T-helper 1 cell treated with Interleukin-12 subunit alpha and Interleukin-12 subunit beta and Interleukin-4 antibody, amounts not matched to agents 30 μg/mL and 1 μg/mL, for 36 hours (primary cell): Measurements from ENCODE around the gene GDF7.

Experiments
- H3K27ac Mint-ChIP-seq: one replicate; pipeline ENCODE4 v1.8.0; 2021; ENCODE audit warnings: mild to moderate bottlenecking, mixed read lengths
- H3K27me3 Mint-ChIP-seq: one replicate; pipeline ENCODE4 v1.8.0; 2021; ENCODE audit warnings: low read depth, mixed read lengths
- H3K36me3 Mint-ChIP-seq: one replicate; pipeline ENCODE4 v1.8.0; 2021; ENCODE audit warnings: low read depth, mixed read lengths
- H3K4me1 Mint-ChIP-seq: one replicate; pipeline ENCODE4 v1.8.0; 2021; ENCODE audit warnings: low read depth, mixed read lengths
- H3K4me3 Mint-ChIP-seq: one replicate; pipeline ENCODE4 v1.8.0; 2021; ENCODE audit warnings: mild to moderate bottlenecking, moderate library complexity, mixed read lengths
- H3K9me3 Mint-ChIP-seq: one replicate; pipeline ENCODE4 v1.8.0; 2021; ENCODE audit warnings: mixed read lengths

The GDF7 gene

GRCh38 chr2:20635113-20635510 lies 31.8 kb upstream of the GDF7 start:
- Mint-ChIP-seq H3K27me3 (no peaks in the 10 kb centered on the region), H3K9me3 (no peaks in the 10 kb centered on the region), H3K27ac (no peak overlapping the region), H3K36me3 (peaks cover 3% of the 10 kb centered on the region), H3K4me3 (no peak overlapping the region), H3K4me1 (no peaks in the 10 kb centered on the region)

- H3K36me3 Mint-ChIP-seq, result peaks cover 3% of the 10 kb centered on the region
- no peaks in the 10 kb centered on the region for H3K4me1 Mint-ChIP-seq
- H3K27ac Mint-ChIP-seq, result no peak overlapping the region
- H3K27me3 Mint-ChIP-seq, result no peaks in the 10 kb centered on the region
- H3K9me3 Mint-ChIP-seq, result no peaks in the 10 kb centered on the region
- H3K4me3 Mint-ChIP-seq, result no peak overlapping the region
Measured at GRCh38 chr2:20635675-20636584, 31.0 kb upstream of the GDF7 start.

GRCh38 chr2:20637147-20637546 lies 29.8 kb upstream of the GDF7 start:
- H3K4me3 Mint-ChIP-seq, result no peak overlapping the region
- peaks cover 3% of the 10 kb centered on the region for H3K36me3 Mint-ChIP-seq
- H3K27me3 Mint-ChIP-seq, result no peaks in the 10 kb centered on the region
- H3K27ac Mint-ChIP-seq, result no peak overlapping the region
- no peaks in the 10 kb centered on the region for H3K9me3 Mint-ChIP-seq
- no peaks in the 10 kb centered on the region for H3K4me1 Mint-ChIP-seq

GRCh38 chr2:20638014-20638413 lies 28.9 kb upstream of the GDF7 start:
- no peak overlapping the region for H3K27ac Mint-ChIP-seq
- H3K9me3 Mint-ChIP-seq, result no peaks in the 10 kb centered on the region
- no peak overlapping the region for H3K4me3 Mint-ChIP-seq
- H3K27me3 Mint-ChIP-seq, result no peaks in the 10 kb centered on the region
- H3K36me3 Mint-ChIP-seq, result peaks cover 3% of the 10 kb centered on the region
- no peaks in the 10 kb centered on the region for H3K4me1 Mint-ChIP-seq

GRCh38 chr2:20638646-20639430 lies 28.1 kb upstream of the GDF7 start:
- Mint-ChIP-seq H3K27me3 (no peaks in the 10 kb centered on the region), H3K4me1 (no peaks in the 10 kb centered on the region)

GRCh38 chr2:20640411-20641122 lies 26.4 kb upstream of the GDF7 start:
- Mint-ChIP-seq H3K27ac (no peak overlapping the region), H3K4me3 (no peak overlapping the region), H3K4me1 (no peaks in the 10 kb centered on the region), H3K27me3 (no peaks in the 10 kb centered on the region), H3K36me3 (peaks cover 3% of the 10 kb centered on the region), H3K9me3 (no peaks in the 10 kb centered on the region)

More at GRCh38 chr2:20638646-20639430, 28.1 kb upstream of the GDF7 start:
- Mint-ChIP-seq H3K4me3 (no peak overlapping the region), H3K9me3 (no peaks in the 10 kb centered on the region), H3K36me3 (peaks cover 3% of the 10 kb centered on the region), H3K27ac (no peak overlapping the region)

GRCh38 chr2:20641123-20641985 lies 25.6 kb upstream of the GDF7 start:
- H3K4me3 Mint-ChIP-seq, result no peak overlapping the region
- H3K4me1 Mint-ChIP-seq, result no peaks in the 10 kb centered on the region
- H3K27ac Mint-ChIP-seq, result no peak overlapping the region
- H3K27me3 Mint-ChIP-seq, result no peaks in the 10 kb centered on the region
- no peaks in the 10 kb centered on the region for H3K9me3 Mint-ChIP-seq
- H3K36me3 Mint-ChIP-seq, result peaks cover 3% of the 10 kb centered on the region

- Mint-ChIP-seq H3K27me3 (no peaks in the 10 kb centered on the region), H3K9me3 (no peaks in the 10 kb centered on the region), H3K4me3 (no peak overlapping the region), H3K4me1 (no peaks in the 10 kb centered on the region), H3K27ac (no peak overlapping the region), H3K36me3 (peaks cover 3% of the 10 kb centered on the region)
Measured at GRCh38 chr2:20642055-20642971, 24.6 kb upstream of the GDF7 start.

- Mint-ChIP-seq H3K9me3 (no peaks in the 10 kb centered on the region), H3K27ac (no peak overlapping the region), H3K4me1 (peaks cover under 1% of the 10 kb centered on the region), H3K27me3 (no peaks in the 10 kb centered on the region), H3K4me3 (no peak overlapping the region), H3K36me3 (peaks cover 3% of the 10 kb centered on the region)
Measured at GRCh38 chr2:20643060-20643459, 23.9 kb upstream of the GDF7 start.

- no peaks in the 10 kb centered on the region for H3K27me3 Mint-ChIP-seq
- H3K4me3 Mint-ChIP-seq, result no peak overlapping the region
- peaks cover 8% of the 10 kb centered on the region for H3K4me1 Mint-ChIP-seq
- H3K9me3 Mint-ChIP-seq, result no peaks in the 10 kb centered on the region
- no peak overlapping the region for H3K27ac Mint-ChIP-seq
- peaks cover 3% of the 10 kb centered on the region for H3K36me3 Mint-ChIP-seq
Measured at GRCh38 chr2:20643826-20644225, 23.1 kb upstream of the GDF7 start.

- no peaks in the 10 kb centered on the region for H3K9me3 Mint-ChIP-seq
- no peaks in the 10 kb centered on the region for H3K36me3 Mint-ChIP-seq
- no peaks in the 10 kb centered on the region for H3K27me3 Mint-ChIP-seq
- peaks cover 12% of the 10 kb centered on the region for H3K4me1 Mint-ChIP-seq
- no peak overlapping the region for H3K4me3 Mint-ChIP-seq
- H3K27ac Mint-ChIP-seq, result no peak overlapping the region
Measured at GRCh38 chr2:20645301-20645701, 21.6 kb upstream of the GDF7 start.

GRCh38 chr2:20645761-20646160 lies 21.2 kb upstream of the GDF7 start:
- Mint-ChIP-seq H3K27ac (no peak overlapping the region), H3K9me3 (no peaks in the 10 kb centered on the region), H3K4me1 (peaks cover 14% of the 10 kb centered on the region), H3K27me3 (no peaks in the 10 kb centered on the region), H3K4me3 (no peak overlapping the region), H3K36me3 (no peaks in the 10 kb centered on the region)

GRCh38 chr2:20646446-20646845 lies 20.5 kb upstream of the GDF7 start:
- Mint-ChIP-seq H3K9me3 (no peaks in the 10 kb centered on the region), H3K4me1 (peaks cover 18% of the 10 kb centered on the region), H3K27me3 (no peaks in the 10 kb centered on the region), H3K27ac (no peak overlapping the region), H3K36me3 (no peaks in the 10 kb centered on the region), H3K4me3 (no peak overlapping the region)
